Cerebellar nuclear complex (tissue), 1 donor: ENCODE data around the gene IKZF2.
"Not testable (repeated sequence)": the region's sequence is repeated elsewhere in the genome, so short reads cannot be mapped to it uniquely, and the experiment has no call there.

Experiments
- DNase-seq, 2 experiments: peaks; one replicate each; lab custom pipeline; 2025; lab: John Stamatoyannopoulos, UW

Gene IKZF2

DNA sequence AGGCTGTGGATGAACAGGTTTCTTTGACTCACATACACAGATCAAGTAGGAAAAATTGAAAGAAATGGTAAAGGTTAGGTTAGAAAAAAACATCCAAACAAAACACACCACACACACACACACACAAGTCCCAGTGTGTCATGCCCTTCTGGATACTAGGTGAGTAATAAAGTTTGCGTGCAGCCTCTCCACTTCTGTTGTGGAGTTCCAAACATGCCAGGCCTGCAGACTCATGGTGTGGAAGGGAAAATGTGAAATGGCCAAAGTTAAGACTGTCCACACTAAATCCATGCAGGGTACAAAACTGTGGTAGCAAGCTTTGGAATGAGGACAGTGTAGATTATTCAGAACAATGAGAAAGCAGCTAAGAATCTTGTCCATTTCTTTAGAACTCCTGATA lies 114.6 kb downstream of the IKZF2 start:
- no peak for DNase-seq

DNA sequence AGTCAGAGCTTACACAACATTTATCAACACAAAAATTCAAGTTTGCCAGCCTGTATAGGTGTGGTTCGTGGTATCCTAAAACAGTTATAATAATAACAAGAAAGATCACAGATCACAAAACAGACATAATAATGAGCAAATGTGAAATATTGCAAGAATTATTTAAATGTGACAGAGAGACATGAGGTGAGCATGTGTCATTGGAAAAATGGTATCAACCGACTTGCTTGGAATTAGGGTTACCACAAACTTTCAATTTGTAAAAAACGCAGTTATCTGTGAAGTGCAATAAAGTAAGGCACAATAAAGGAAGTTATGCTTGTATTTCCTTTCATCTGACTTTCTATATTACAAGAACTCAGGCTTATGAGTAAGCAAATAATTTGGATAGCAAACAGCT lies 116.8 kb downstream of the IKZF2 start:
- DNase-seq, result no peak

DNA sequence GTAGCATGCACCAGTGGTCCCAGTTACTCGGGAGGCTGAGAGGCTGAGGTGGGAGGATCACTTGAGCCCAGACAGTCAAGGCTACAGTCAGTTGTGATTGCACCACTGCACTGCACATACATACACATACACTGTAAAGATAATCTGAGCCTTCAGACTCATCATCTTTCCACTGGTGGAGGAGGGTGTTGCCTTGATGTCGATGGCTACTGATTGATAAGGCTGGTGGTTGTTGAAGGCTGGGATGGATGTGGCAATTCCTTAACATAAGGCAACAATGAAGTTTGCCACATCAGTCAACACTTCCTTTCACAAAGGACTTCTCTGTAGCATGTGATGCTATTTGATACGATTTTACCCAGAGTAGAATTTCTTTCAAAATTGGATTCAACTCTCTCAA lies 118.8 kb downstream of the IKZF2 start:
- DNase-seq, result no peak

DNA sequence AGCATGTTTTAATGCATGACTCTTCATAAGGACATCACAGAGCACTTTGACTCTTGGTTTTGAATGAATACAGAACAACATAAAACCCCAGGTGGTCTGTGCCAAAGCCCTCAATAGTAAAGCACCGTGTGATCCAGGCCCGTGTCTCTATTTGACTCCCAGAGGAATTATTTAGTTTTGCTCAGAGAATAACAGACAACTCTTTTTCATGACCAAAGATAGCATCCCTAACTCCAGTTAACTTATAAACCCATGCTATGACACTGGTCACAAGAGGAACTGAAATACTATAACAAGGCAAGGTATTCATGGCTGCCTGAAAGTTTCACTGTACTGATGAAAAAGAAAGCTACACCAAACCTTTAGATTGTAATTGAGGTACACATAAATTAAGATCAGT lies 128.4 kb downstream of the IKZF2 start:
- DNase-seq, result no peak

DNA sequence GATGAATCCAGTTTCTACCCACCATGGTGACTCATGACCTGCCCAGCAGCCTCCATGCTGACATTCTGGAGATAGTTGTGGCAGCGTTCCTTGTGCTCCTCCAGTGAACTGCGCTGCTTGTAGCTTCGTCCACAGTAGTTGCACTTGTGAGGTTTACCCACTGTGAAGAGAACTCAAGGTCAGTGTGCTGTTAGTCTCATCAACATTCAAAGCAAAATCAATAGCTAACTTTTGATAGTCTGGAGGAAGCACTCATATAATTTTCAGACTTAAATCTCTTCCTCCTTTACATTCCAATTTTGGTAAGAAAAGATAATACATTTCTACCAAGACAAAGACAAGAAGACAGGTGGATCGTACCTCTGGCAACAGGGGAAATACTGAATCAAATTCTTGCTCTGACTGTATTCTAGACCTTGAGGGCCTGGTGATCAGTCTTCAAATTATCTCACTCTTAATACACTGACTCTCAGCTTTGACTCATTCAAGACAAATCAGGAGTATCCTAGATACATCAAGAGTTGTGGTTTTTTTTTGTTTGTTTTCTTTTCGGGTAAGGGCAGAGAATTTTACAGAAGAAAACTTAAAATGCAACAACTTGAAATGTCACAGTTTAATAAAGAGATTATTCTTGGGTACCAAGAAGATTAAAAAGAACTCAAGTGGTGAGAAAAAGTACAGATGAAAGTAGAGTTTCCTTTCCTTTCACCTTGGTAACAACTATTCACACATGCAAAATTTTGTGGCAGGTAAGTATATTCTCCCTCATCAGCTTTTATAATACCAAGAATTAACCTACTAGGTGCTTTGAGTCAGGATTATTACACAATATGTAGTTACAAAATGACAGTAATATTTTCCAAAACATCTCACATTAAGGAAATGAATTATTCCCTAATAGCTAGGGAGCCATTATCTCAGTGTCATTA lies 129.2 kb downstream of the IKZF2 start:
- DNase-seq, result no peak

DNA sequence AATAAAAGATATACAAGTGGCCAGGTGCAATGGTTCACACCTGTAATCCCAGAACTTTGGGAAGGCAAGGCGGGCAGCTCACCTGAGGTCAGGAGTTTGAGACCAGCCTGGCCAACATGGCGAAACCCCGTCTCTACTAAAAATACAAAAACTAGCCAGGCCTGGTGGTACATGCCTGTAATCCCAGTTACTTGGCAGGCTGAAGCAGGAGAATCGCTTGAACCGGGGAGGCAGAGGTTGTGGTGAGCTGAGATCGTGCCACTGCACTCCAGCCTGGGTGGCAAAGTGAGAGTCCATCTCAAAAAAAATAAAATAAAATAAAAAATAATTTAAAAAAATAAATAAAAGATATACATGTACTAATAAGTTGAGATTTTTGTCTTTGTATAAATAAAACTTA lies 130.5 kb downstream of the IKZF2 start:
- not testable (repeated sequence) for DNase-seq

DNA sequence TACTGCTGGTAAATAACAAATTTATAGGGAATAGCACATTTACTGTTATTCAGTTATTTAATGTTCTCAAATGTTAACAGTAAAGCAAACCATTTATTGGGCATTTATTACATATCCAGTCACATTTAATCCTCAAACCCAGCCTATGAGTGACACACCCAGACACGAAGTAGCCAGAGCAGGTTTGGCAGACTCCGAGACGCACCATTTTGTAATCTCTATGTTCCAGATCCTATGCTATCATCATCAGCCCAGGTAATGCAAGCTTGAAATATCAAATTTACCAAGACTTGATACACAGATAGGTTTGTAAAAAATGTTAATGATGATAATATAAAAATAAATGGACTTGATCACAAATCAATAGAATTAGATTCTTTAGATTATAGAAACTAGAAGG lies 131.1 kb downstream of the IKZF2 start:
- no peak for DNase-seq

DNA sequence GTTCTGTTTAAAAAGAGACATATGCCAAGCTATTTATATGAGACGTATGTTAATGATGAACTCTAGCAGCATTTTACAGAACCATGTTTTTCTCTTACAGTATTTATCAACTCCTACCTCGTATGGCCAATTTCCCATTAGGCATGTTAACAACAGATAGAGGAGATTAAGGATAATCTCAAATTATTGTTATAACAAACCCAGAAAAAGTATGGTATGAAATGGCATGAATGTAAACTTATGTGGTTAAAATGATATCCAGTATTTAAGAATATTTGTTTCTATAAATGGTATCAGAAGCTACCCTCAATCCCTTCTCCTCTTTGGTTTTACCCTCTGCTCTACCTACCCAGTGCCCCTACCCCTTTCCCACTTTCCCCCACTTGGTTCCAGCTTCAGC lies 132.0 kb downstream of the IKZF2 start:
- no peak for DNase-seq

DNA sequence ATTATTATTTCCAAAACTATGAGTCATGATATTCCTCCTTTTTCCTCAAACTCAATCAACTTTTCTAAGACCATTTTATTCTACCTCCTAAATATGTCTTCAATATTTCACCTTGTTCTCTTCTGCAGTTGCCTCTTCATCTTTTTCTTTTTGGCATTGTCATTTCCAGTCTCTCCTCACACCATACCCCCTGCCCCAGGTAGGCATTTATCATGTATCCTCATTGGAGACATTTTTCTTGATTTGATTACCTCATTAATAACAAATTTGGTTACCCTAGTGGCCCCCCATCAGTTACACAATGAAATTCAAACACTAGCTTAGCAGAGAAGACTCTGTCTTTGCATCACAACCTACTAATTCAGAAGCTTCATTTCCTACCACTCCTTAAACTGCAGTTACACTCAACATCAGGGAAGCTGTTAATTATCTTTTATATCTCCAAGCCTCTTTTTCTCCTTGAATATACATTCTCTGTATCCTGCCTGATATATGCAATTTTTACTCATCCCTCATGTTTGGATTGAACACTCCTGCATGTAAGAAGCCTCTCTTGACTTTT lies 133.0 kb downstream of the IKZF2 start:
- DNase-seq, result no peak

DNA sequence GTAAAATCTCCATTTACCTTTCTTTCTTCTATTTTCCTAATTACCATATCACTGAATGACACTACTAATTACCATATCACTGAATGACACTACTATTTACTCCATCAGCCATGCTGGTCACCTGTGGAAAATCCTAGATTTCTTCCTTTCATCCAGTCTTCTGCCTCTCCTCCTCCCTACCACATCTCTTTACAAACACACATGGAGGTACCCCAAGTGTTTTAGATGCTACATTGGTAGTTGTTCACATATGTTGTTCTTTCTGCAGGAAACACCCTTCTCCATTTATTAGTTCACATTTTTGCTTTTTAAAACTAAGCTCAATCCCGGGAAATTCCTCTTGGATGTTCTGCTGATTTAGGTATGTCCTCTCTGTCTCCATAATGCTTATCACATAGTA lies 134.0 kb downstream of the IKZF2 start:
- no peak for DNase-seq

DNA sequence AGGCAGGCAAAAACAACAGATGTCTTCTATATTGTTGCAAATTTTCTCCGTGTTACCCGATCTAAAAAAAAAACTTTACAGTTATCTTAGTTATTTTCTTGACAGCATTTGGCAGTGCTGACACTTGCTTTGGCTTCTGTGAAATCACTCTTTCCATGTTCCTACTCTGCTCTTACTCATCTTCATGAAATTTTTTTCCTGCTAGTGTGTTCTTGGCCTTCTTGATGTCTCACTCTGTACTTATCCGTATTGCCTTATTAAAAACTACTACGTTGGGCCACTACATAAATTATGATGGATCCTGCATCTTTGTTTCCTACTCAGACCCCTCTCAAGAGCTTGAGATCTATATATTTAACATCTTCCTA lies 134.4 kb downstream of the IKZF2 start:
- DNase-seq, result no peak

DNA sequence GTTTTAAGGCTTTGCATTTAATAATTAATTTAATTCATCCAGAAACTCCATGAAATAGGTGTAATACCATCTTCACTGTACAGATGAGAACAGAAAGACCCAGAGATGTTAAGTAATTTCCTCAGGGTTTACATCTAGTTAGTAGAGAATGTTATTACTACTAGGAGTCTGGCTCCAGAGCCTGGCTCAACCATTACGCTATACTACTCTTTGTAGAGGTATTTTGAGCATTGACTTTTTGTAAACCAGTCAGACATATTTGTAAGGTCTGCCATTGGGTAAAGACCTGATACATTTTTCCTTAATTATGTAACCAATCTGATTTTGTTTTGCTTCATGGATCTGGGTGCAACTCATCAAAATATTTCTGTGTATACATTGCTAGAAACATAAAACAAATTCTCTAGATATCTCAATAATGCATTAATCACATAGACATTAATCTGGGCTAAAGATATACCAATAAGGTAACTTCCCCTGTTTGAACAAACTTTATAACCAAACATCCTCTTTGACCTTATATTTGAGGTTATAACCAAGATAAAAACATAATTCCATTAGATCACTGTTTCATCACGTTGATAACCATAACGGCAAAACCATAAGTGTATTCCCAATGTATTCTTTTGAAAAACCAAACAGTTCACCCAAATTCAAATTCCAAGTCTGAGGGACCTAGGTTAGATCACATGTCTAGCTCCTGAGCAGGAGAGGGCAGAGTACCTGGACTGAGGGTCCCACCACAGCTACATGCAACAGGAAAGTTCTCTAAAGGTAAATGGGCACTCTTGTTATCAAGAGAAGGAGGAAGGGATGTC lies 135.0 kb downstream of the IKZF2 start:
- no peak for DNase-seq

DNA sequence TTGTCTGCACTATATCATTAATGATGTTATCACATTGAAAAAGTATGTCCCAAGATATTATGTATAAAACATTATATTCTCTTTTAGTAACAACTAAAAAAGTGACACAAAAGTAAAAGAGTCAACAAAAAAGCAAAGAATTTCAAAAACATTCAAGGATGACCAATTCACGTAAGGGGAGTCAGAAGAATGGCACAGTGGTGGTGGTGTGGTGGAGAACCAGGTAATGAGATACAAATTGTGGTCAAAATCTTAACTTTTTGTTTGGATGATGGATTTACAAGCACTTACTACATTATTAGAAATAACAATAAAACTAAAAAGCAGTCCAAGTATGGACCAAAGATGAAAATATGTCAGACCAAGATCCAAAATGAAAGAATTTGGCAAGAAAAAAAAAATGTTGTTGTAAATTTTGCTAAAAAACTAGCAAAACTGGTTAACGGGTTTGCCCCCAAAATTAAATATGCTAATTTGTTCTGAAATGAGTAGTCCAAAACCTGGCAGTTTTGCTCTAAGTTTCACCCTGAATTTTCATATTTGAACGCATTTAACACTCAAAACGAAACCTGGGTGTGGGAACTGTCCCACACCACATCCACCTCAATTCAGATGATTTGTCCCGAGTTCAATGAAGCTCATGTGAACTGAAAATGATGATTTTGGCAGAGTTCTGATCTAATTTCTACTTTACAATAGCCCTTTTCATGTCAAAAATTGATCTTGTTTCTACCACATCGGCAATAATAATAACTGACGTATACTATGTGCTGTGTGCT lies 135.8 kb downstream of the IKZF2 start:
- no peak for DNase-seq

DNA sequence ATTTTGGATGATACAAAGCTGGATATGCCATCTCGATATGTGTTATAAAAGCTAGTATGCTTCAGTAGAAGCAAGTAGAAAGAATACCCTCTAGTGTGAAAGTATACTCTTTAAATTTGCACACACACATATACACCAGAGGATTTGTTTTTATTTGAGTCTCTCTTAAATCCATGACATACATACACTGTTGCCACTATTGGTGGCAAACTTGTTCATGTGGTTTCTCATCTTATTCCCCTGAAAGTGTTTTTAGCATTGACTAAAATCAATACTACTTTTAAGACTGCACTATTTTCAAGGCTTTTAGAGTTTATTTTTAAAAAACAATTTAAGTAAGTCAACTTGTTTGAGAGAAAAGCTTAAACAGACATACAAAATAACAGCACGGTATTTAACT lies 137.4 kb downstream of the IKZF2 start:
- DNase-seq, result no peak

DNA sequence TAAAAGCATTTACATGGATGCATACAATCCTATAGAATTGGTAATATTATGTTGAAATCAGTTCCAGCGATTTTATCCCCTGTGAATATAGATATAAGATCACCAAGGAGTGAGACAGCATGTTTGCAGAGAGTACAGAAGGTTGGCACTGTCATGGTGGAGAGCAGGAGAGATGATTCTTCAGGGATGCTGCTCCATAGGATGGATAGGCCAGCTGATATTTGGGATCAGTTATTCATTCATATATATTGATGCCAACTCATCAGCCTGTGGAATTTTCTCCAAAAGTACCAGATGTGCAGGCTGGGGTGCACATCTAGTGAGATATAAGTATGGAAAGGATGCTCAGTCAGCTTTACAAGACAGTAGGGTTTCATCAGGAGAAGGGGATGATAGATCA lies 139.9 kb downstream of the IKZF2 start:
- no peak for DNase-seq

DNA sequence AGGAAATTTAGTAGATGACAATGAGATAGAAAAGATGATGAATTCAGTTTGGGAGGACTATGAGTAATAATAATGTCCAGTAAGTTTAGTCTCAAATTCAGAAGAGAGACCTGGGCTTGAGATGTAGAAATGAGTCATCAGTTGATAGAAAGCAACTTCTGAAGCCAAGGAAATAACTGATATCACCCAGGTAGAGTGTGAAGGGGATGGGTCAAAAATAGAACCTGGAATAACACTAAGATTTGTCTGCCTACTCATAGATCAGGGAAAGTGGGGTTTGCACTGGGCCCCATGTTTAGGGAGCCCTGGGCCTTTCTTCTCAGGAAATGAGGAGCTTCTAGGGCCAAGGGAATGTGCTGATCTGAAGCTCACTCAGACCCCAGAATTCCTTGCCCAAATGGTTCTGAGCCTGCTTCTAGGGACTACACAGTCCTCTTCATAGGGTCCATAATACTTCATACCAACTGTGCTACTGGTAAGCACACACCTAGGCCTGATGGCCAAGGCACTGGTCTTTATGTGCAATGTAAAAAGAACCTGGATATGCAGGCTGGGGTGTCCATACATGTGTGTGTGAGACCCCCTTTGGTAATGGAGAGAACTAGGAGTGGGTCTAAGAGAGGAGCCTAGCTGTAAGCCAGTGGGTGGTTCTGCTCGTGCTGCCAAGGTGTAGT lies 141.2 kb downstream of the IKZF2 start:
- no peak for DNase-seq

DNA sequence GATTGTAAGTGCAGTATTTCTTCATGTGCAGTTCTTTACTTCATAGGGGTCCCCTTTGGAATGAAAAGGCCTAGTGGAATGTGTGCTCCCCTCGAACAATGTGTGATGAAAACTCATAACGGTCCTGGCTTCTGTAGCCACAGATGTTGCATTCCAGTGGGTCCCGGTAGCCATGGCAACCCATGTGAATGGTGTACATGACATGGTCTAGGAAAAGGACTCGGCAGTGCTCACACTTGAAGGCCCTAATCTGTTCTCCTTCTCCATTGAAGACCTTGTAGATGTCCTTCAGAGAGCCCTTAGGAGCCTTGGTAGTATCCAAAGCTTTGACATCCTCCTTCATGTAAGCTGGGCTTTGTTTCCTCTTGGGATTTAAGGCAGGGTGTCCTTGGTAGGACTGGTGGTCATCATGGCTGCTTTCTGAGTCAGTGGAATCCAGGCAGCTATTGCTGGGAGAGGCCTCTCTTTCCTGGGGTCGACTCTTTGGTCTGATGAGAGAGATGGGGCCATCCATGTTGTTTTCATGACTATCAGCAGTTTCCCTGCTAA lies 144.0 kb downstream of the IKZF2 start:
- DNase-seq, result no peak

DNA sequence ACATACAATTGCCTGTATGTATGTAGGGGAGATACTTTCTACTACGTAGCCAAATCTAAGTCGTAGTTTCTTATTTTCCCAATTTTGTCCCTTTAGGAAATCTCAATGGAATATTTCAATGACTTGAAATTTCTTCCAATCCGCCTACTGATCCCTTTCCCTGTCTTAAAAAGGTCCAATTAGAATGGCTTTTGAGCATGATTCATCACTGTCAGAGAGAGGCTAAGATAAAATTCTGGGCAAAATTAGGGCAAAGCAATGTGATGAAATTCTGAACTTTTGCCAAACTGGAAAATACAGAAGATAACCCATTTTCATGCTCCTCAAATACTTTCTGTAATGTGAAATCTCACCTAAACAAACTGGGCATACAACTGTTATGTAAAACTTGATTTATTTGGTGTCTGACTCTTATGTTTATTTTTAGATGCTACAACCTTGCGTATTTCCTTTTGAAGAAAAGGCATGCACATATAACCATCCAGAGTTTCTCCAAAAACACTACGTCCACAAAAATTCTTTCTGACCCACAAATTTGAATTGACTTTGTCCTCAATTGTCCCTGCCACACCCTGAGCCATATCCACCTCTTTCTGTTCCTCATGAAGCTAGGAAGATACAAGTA lies 147.1 kb downstream of the IKZF2 start:
- DNase-seq, result no peak

DNA sequence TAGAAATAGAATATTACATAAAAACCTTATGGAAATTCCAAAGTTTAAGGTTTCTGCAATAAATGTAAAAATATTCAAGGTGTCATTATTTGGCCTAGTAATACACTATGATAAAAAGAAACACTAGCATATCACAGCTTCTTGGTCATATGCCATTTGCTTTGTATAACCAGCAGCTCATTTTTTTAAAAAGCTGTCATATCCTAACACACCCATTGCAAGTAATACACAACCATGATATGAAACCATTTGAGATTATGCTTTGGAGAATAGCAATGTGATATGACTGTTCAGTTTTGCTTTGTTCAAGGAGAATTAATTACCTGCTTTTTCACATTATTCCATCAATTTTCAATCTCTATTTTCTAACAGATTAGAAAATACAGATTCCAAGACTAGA lies 149.0 kb downstream of the IKZF2 start:
- no peak for DNase-seq

DNA sequence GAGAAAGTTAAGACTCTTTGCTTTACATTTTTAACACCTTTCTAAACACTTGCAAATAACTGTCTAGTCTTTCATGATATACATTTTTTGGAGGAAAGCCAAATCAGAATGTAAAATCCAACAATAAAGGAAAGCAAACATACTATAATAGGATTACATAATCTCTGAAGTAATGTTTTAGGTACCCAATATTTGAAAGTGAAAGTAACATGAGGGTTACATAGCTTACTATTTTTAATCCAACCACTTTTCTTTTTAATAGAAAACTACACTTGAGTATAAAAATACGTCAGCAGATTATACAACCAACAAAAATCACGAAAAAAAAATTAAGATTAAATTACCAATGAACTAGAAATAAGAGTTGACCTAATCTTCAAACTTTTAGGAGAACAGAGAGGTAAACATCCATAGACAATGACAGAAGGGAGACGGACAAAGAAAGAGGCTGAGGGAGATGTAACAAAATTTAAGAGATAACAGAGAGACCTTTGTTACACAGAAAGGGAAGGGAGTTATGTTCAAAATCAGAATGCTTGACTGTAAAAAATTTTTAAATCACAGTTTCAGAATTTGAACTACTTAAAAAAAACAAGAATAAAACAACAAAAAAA lies 150.0 kb downstream of the IKZF2 start:
- no peak for DNase-seq
